GM23248 (cell line): ENCODE data around the gene PSMC2. TPM values are rescaled to one million over a fixed set of nuclear protein-coding genes. Genes with fewer than 3 reads are reported as not detected.
"Not testable (repeated sequence)": the region's sequence is repeated elsewhere in the genome, so short reads cannot be mapped to it uniquely, and the experiment has no call there.

Experiments
- DNase-seq: peaks from one replicate; pipeline ENCODE4 v3.0.0-alpha.2; 2015
- H2AFZ ChIP-seq: fragments of 200-600 bp; sonication (generic); 2 replicates; pipeline ENCODE4 v1.6.1; 2016; ENCODE audit warnings: antibody characterized with exemption
- H3F3A ChIP-seq: fragments of 200-600 bp; sonication (generic); 2 replicates; pipeline ENCODE4 v1.6.1; 2016; ENCODE audit warnings: mild to moderate bottlenecking, antibody characterized with exemption, mixed run types; ENCODE audit not compliant: insufficient read depth
- H3K27ac ChIP-seq: fragments of 200-600 bp; sonication (generic); 2 replicates; pipeline ENCODE4 v1.5.1; 2016; ENCODE audit warnings: mild to moderate bottlenecking
- H3K27me3 ChIP-seq: fragments of 200-600 bp; sonication (generic); replicated peaks from 2 replicates; pipeline ENCODE4 v1.6.1; 2016; ENCODE audit warnings: mild to moderate bottlenecking; ENCODE audit not compliant: insufficient read depth
- H3K36me3 ChIP-seq: fragments of 200-600 bp; sonication (generic); 2 replicates; pipeline ENCODE4 v1.6.1; 2016; ENCODE audit warnings: low read depth, mild to moderate bottlenecking
- H3K4me1 ChIP-seq: fragments of 200-600 bp; sonication (generic); 2 replicates; pipeline ENCODE4 v1.6.1; 2016; ENCODE audit warnings: mild to moderate bottlenecking; ENCODE audit not compliant: insufficient read depth
- H3K4me2 ChIP-seq: fragments of 200-600 bp; sonication (generic); one replicate; pipeline ENCODE4 v1.6.1; 2016; ENCODE audit warnings: mild to moderate bottlenecking; ENCODE audit not compliant: unreplicated experiment
- H3K4me3 ChIP-seq: fragments of 200-600 bp; sonication (generic); 2 replicates; pipeline ENCODE4 v1.5.1; 2016; ENCODE audit warnings: mild to moderate bottlenecking
- H3K79me2 ChIP-seq: fragments of 200-600 bp; sonication (generic); 2 replicates; pipeline ENCODE4 v1.6.1; 2016; ENCODE audit warnings: mild to moderate bottlenecking; ENCODE audit not compliant: insufficient read depth
- H3K9ac ChIP-seq: fragments of 200-600 bp; sonication (generic); 2 replicates; pipeline ENCODE4 v1.6.1; 2016; ENCODE audit warnings: mild to moderate bottlenecking
- H3K9me2 ChIP-seq: fragments of 200-600 bp; sonication (generic); 2 replicates; pipeline ENCODE4 v1.6.1; 2016; ENCODE audit warnings: mixed run types, mild to moderate bottlenecking, moderate library complexity; ENCODE audit not compliant: insufficient read depth
- H3K9me3 ChIP-seq: fragments of 200-600 bp; sonication (generic); one replicate; pipeline ENCODE4 v1.6.1; 2017; ENCODE audit warnings: low read depth
- H4K20me1 ChIP-seq: fragments of 200-600 bp; sonication (generic); 2 replicates; pipeline ENCODE4 v1.6.0; 2016; ENCODE audit not compliant: insufficient read depth
- EZH2 ChIP-seq: fragments of 200-600 bp; sonication (generic); IDR thresholded peaks from 2 replicates; pipeline ENCODE4 v1.6.1; 2018; ENCODE audit warnings: antibody characterized with exemption, mild to moderate bottlenecking; ENCODE audit not compliant: insufficient read depth, poor library complexity, severe bottlenecking
- EZH2phosphoT487 ChIP-seq: fragments of 200-600 bp; sonication (generic); IDR thresholded peaks from 2 replicates; pipeline ENCODE4 v1.6.1; 2018; ENCODE audit warnings: antibody characterized with exemption, moderate library complexity, mild to moderate bottlenecking, low read depth; ENCODE audit not compliant: insufficient read depth
- WGBS, 2 experiments: methylation state at CpG; one replicate each; pipeline ENCODE4 v1.1.6; 2015 to 2017; ENCODE audit warnings: low lambda C conversion rate in 2 of 2, low coverage in 1 of 2; ENCODE audit errors: missing lambda C conversion rate in 2 of 2; 5-methylcytosine and 5-hydroxymethylcytosine counted together
- in situ Hi-C: fragments of 300-500 bp; cut with MboI; formaldehyde crosslinking; loops from 2 replicates; pipeline ENCODE4 v1.15.0; 2020
- polyA plus RNA-seq: library from polyadenylated mRNA; unstranded; fragments of >200 nt; fragmentation: Nextera tagmentation; extraction: Ambion mirVana; gene quantifications from 2 replicates; pipeline ENCODE4 v1.2.1, GENCODE V29; 2016
- total RNA-seq: library from RNA; depleted of rRNA; stranded (reverse); fragments of >200 nt; shearing (Covaris generic); gene quantifications from 2 replicates; pipeline ENCODE4 v1.2.3, GENCODE V29; 2014

PSMC2 gene
- total and polyA plus RNA-seq, 2 experiments from 2014 or later = 118 to 173 TPM

- Histone ChIP-seq H3F3A (no peaks in the 10 kb centered on the region), H3K4me1 (no peaks in the 10 kb centered on the region), H3K36me3 (no peaks in the 10 kb centered on the region), H3K27me3 (no peaks in the 10 kb centered on the region), H4K20me1 (no peaks in the 10 kb centered on the region), H3K79me2 (no peaks in the 10 kb centered on the region), H2AFZ (no peak overlapping the region), H3K27ac (no peak overlapping the region), H3K4me2 (no peak overlapping the region), H3K9me3 (no peaks in the 10 kb centered on the region), H3K9me2 (no peaks in the 10 kb centered on the region), H3K4me3 (no peak overlapping the region), H3K9ac (no peak overlapping the region)
- whole genome bisulfite sequencing, 2 experiments = 54 to 60% methylated on average over 4 of the region's 4 CpGs
- in situ Hi-C loops = no loop called here
- DNase-seq = no peak
- TF ChIP-seq EZH2 (no peak), EZH2phosphoT487 (no peak)
Observed at GRCh38 chr7:103394566-103394965, 47.1 kb downstream of the PSMC2 start.

GRCh38 chr7:103395071-103395470 is 47.6 kb downstream of the PSMC2 start:
- Histone ChIP-seq H3K4me2 (no peak overlapping the region), H3K4me3 (no peak overlapping the region), H3K27ac (no peak overlapping the region), H3K9me3 (no peaks in the 10 kb centered on the region), H3K9ac (no peak overlapping the region), H3K79me2 (no peaks in the 10 kb centered on the region), H4K20me1 (no peaks in the 10 kb centered on the region), H3K9me2 (no peaks in the 10 kb centered on the region), H3K27me3 (no peaks in the 10 kb centered on the region), H2AFZ (no peak overlapping the region), H3K4me1 (no peaks in the 10 kb centered on the region), H3K36me3 (no peaks in the 10 kb centered on the region), H3F3A (no peaks in the 10 kb centered on the region)
- in situ Hi-C loops = no loop called here
- 75 to 77% methylated on average over 1 of the region's 1 CpG for WGBS, 2 experiments
- no peak for DNase-seq
- TF ChIP-seq EZH2 = no peak

GRCh38 chr7:103396471-103396870 is 49.0 kb downstream of the PSMC2 start:
- H3K79me2 ChIP-seq = no peaks in the 10 kb centered on the region
- no peak overlapping the region for H3K4me3 ChIP-seq
- H3K27ac ChIP-seq = no peak overlapping the region
- TF ChIP-seq EZH2 = no peak
- no peak overlapping the region for H3K9ac ChIP-seq
- WGBS, 2 experiments = 42 to 54% methylated on average over 8 of the region's 8 CpGs
- H3K9me2 ChIP-seq = no peaks in the 10 kb centered on the region
- no peak for DNase-seq
- H3K4me2 ChIP-seq = no peak overlapping the region
- no peaks in the 10 kb centered on the region for H3K4me1 ChIP-seq
- H3K27me3 ChIP-seq = no peaks in the 10 kb centered on the region
- H3F3A ChIP-seq = no peaks in the 10 kb centered on the region
- H2AFZ ChIP-seq = no peak overlapping the region
- no peaks in the 10 kb centered on the region for H3K9me3 ChIP-seq
- in situ Hi-C loops = no loop called here
- H4K20me1 ChIP-seq = no peaks in the 10 kb centered on the region
- H3K36me3 ChIP-seq = no peaks in the 10 kb centered on the region

GRCh38 chr7:103398483-103399127 is 51.2 kb downstream of the PSMC2 start:
- Histone ChIP-seq H3K4me1 (no peaks in the 10 kb centered on the region), H3K9me2 (no peaks in the 10 kb centered on the region), H3K27ac (no peak overlapping the region), H3K27me3 (0 out of 2 replicates have a peak, but pooled peaks cover 3% of the 10 kb centered on the region), H3K9ac (no peak overlapping the region), H3K4me3 (no peak overlapping the region), H3K36me3 (no peaks in the 10 kb centered on the region), H4K20me1 (no peaks in the 10 kb centered on the region), H3K9me3 (no peaks in the 10 kb centered on the region), H2AFZ (no peak overlapping the region), H3K79me2 (no peaks in the 10 kb centered on the region), H3F3A (no peaks in the 10 kb centered on the region), H3K4me2 (no peak overlapping the region)
- in situ Hi-C loops = no loop called here
- WGBS, 2 experiments = 8 to 22% methylated on average over 2 of the region's 2 CpGs
- no peak for DNase-seq
- TF ChIP-seq EZH2phosphoT487 = no peak
- TF ChIP-seq EZH2 = no peak

GRCh38 chr7:103399687-103400086 is 52.2 kb downstream of the PSMC2 start:
- H2AFZ ChIP-seq, H3K9me2 ChIP-seq, H3K9ac ChIP-seq, DNase-seq, H3K4me3 ChIP-seq, H3K27ac ChIP-seq, H3K79me2 ChIP-seq, H3K9me3 ChIP-seq, H4K20me1 ChIP-seq, H3F3A ChIP-seq, H3K36me3 ChIP-seq, H3K4me1 ChIP-seq, in situ Hi-C loops, H3K4me2 ChIP-seq: not testable (repeated sequence)
- H3K27me3 ChIP-seq = peaks cover 12% of the 10 kb centered on the region

- WGBS, 2 experiments = 53 to 54% methylated on average over 7 of the region's 7 CpGs
- not testable (repeated sequence) for H2AFZ ChIP-seq
Observed at GRCh38 chr7:103405789-103406613, 58.6 kb downstream of the PSMC2 start.

More at GRCh38 chr7:103405789-103406613, 58.6 kb downstream of the PSMC2 start:
- DNase-seq, H3K9ac ChIP-seq, H3K4me1 ChIP-seq, H3K36me3 ChIP-seq, H3K9me2 ChIP-seq, H3K4me2 ChIP-seq, H4K20me1 ChIP-seq, in situ Hi-C loops, H3F3A ChIP-seq, H3K9me3 ChIP-seq, H3K79me2 ChIP-seq, H3K27ac ChIP-seq, H3K4me3 ChIP-seq: not testable (repeated sequence)
- H3K27me3 ChIP-seq = peaks cover 18% of the 10 kb centered on the region
